Large intestine (tissue), 3 donors: ENCODE measurements around the gene COL5A2. TPM values are rescaled to one million over a fixed set of nuclear protein-coding genes. Genes with fewer than 3 reads are reported as not detected.
A peak's percentile ranks its signal among the peaks of the same experiment; 100 is the strongest.

Experiments
- DNase-seq, 2 donors: peaks; one replicate each; pipeline versions ENCODE4 v3.0.0 to v3.0.0-alpha.2; 2013
- H3K27ac ChIP-seq: one replicate; pipeline ENCODE4 v1.5.1; 2013; ENCODE audit warnings: low read length
- H3K27me3 ChIP-seq: 2 replicates; pipeline ENCODE4 v1.6.1; 2013; ENCODE audit warnings: low read length; ENCODE audit not compliant: control insufficient read depth, insufficient read depth
- H3K36me3 ChIP-seq: 2 replicates; pipeline ENCODE4 v1.6.1; 2013; ENCODE audit warnings: low read length; ENCODE audit not compliant: control insufficient read depth, insufficient read depth
- H3K4me1 ChIP-seq: one replicate; pipeline ENCODE4 v1.6.1; 2013; ENCODE audit warnings: low read length; ENCODE audit not compliant: control insufficient read depth, insufficient read depth
- H3K4me3 ChIP-seq: one replicate; pipeline ENCODE4 v1.5.1; 2013; ENCODE audit warnings: low read length
- H3K9me3 ChIP-seq: one replicate; pipeline ENCODE4 v1.6.1; 2013; ENCODE audit warnings: mild to moderate bottlenecking, low read depth, low read length, moderate library complexity; ENCODE audit not compliant: control insufficient read depth
- WGBS: methylation state at CpG from one replicate; pipeline ENCODE4 v1.1.5; 2013; ENCODE audit warnings: low lambda C conversion rate; ENCODE audit not compliant: insufficient coverage; 5-methylcytosine and 5-hydroxymethylcytosine counted together
- polyA plus RNA-seq: library from polyadenylated mRNA; unstranded; fragments of 120-200 nt; gene quantifications from one replicate; pipeline ENCODE4 v1.2.1, GENCODE V29; 2013

Gene COL5A2
- polyA plus RNA-seq, 1 donor: 80.4 TPM

GRCh38 chr2:189111063-189111715 lies 68.4 kb downstream of the COL5A2 start:
- no peak overlapping the region for H3K4me3 ChIP-seq
- H3K36me3 ChIP-seq: no peaks in the 10 kb centered on the region
- no peaks in the 10 kb centered on the region for H3K9me3 ChIP-seq
- WGBS: 90% methylated on average over 2 of the region's 2 CpGs
- no peak for DNase-seq
- no peaks in the 10 kb centered on the region for H3K27me3 ChIP-seq
- H3K27ac ChIP-seq: no peak overlapping the region
- H3K4me1 ChIP-seq: no peaks in the 10 kb centered on the region

DNA sequence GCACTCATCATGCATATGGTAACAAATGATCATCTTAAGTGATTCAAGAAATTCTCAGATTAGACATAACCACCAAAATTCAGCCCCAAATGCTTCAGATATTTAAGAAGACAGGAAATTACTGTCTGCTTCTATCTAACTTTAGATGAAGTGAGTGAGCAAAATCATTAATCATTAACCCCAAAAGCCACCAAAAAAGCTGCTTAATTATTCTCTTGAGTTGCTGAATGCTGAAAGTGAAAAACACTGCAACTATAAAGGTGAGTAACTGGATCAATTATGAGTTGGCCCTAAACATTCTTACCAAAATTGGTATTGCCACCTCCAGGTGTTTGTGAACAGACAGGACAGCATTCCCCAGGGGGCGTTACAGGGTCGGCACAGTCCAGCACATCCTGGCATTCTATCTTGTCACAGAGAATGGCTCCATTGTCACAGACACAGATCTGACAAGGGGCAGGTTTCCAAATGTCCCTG lies 69.6 kb downstream of the COL5A2 start:
- no peak overlapping the region for H3K27ac ChIP-seq
- no peak for DNase-seq
- no peaks in the 10 kb centered on the region for H3K27me3 ChIP-seq
- no peaks in the 10 kb centered on the region for H3K9me3 ChIP-seq
- WGBS: no CpG with 5 or more reads among the region's 2 CpGs
- no peaks in the 10 kb centered on the region for H3K36me3 ChIP-seq
- no peaks in the 10 kb centered on the region for H3K4me1 ChIP-seq
- no peak overlapping the region for H3K4me3 ChIP-seq

DNA sequence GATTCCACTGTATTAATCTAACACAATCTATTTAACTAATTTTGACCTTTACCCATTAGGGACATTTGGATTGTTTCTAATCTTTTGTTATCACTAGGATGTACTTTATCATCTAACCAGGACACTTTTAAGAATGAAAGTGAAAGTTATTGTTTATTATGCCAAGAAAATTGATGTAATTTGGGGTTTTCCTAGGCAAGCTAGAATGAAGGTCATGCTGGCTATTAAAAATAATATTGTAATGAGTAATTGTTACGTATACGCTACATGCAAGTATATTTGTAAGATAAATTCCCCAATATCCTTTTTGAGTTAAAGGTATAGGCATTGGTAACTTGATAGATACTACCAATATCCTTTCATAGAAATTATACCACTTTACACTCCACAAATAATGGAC lies 74.6 kb downstream of the COL5A2 start:
- Histone ChIP-seq H3K4me3 (no peak overlapping the region), H3K27me3 (no peaks in the 10 kb centered on the region), H3K9me3 (no peaks in the 10 kb centered on the region), H3K4me1 (no peaks in the 10 kb centered on the region), H3K27ac (no peak overlapping the region), H3K36me3 (no peaks in the 10 kb centered on the region)
- DNase-seq: no peak
- 80% methylated on average over 1 of the region's 2 CpGs for WGBS

DNA sequence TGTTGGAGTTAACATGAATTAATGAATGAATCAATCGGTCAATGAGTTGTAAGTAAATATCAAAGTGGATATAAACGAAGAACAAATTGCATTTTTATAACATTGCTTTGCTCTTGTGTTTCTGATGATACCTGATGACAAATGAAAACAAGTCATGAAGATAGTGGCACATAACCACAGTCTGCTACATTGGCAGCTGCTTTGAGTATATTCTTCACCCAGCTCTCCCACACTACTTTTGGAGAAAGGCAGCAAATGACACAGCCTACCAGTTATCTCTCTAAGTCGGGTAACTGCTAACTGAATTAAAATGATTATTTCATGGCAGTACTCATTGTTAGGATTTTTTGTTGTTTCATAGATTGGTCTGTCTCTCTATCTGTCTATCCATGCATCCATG lies 76.8 kb downstream of the COL5A2 start:
- 89% methylated on average over 3 of the region's 3 CpGs for WGBS
- H3K9me3 ChIP-seq: no peaks in the 10 kb centered on the region
- no peak for DNase-seq
- H3K27ac ChIP-seq: no peak overlapping the region
- no peak overlapping the region for H3K4me3 ChIP-seq
- H3K36me3 ChIP-seq: no peaks in the 10 kb centered on the region
- H3K27me3 ChIP-seq: no peaks in the 10 kb centered on the region
- no peaks in the 10 kb centered on the region for H3K4me1 ChIP-seq

DNA sequence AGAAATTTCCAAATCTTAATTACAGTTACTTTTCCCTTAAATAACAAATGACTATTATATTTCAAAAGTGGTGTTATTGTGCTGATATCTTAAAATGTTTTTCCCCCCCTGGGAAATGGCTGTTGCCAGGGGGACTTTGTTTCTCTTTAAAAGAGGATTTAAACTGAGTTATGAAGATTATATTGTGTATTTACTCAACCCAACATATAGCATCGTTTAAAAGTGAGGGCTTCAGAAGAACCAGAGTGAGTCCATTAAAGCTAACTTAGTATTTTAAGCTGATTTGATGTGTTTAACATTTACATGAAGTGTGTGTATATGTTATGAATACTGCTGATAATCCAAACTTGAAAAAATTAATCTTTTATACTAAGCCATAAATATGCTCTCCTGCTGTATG lies 81.6 kb downstream of the COL5A2 start:
- Histone ChIP-seq H3K4me1 (no peaks in the 10 kb centered on the region), H3K27ac (no peak overlapping the region), H3K4me3 (no peak overlapping the region), H3K27me3 (no peaks in the 10 kb centered on the region), H3K36me3 (no peaks in the 10 kb centered on the region), H3K9me3 (no peaks in the 10 kb centered on the region)
- no peak for DNase-seq
- WGBS: no CpG with 5 or more reads among the region's 1 CpG

GRCh38 chr2:189096769-189097447 lies 82.7 kb downstream of the COL5A2 start:
- Histone ChIP-seq H3K4me1 (no peaks in the 10 kb centered on the region), H3K27ac (no peak overlapping the region), H3K36me3 (no peaks in the 10 kb centered on the region), H3K4me3 (no peak overlapping the region), H3K27me3 (no peaks in the 10 kb centered on the region), H3K9me3 (no peaks in the 10 kb centered on the region)
- WGBS: 60% methylated on average over 3 of the region's 4 CpGs
- peak; percentile 57 to 72 for DNase-seq

DNA sequence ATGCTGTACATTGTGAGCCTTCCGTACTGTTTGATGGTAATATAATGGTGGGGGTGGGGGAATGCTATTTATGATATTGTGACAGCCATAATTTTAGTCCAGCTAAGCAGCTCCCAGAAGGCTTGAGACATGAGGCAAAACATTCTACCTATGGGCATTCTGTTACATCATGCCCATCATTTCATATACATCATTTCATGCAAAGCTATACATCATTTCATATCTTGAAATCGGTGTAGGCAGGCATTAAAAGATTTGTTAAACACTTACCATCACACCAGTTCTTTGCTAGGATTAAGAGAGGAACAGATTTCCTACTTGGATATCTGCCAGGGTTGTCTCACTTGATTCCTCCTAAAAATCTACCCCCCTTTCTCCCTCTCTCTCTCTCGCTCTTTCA lies 84.5 kb downstream of the COL5A2 start:
- no peak overlapping the region for H3K27ac ChIP-seq
- no peaks in the 10 kb centered on the region for H3K9me3 ChIP-seq
- no peaks in the 10 kb centered on the region for H3K36me3 ChIP-seq
- no peaks in the 10 kb centered on the region for H3K4me1 ChIP-seq
- no peak for DNase-seq
- 100% methylated on average over 1 of the region's 3 CpGs for WGBS
- no peaks in the 10 kb centered on the region for H3K27me3 ChIP-seq
- H3K4me3 ChIP-seq: no peak overlapping the region

GRCh38 chr2:189092936-189093335 lies 86.6 kb downstream of the COL5A2 start:
- no peak overlapping the region for H3K4me3 ChIP-seq
- no peaks in the 10 kb centered on the region for H3K27me3 ChIP-seq
- H3K4me1 ChIP-seq: no peaks in the 10 kb centered on the region
- H3K36me3 ChIP-seq: no peaks in the 10 kb centered on the region
- H3K9me3 ChIP-seq: no peaks in the 10 kb centered on the region
- DNase-seq: no peak
- WGBS: no CpG with 5 or more reads among the region's 2 CpGs
- H3K27ac ChIP-seq: no peak overlapping the region

- Histone ChIP-seq H3K9me3 (no peaks in the 10 kb centered on the region), H3K27ac (no peak overlapping the region), H3K4me1 (no peaks in the 10 kb centered on the region), H3K36me3 (no peaks in the 10 kb centered on the region), H3K4me3 (no peak overlapping the region), H3K27me3 (no peaks in the 10 kb centered on the region)
- DNase-seq: no peak
- 100% methylated on average over 1 of the region's 1 CpG for WGBS
Measured at GRCh38 chr2:189091253-189091652, 88.3 kb downstream of the COL5A2 start.

- no peak overlapping the region for H3K27ac ChIP-seq
- H3K27me3 ChIP-seq: no peaks in the 10 kb centered on the region
- H3K9me3 ChIP-seq: no peaks in the 10 kb centered on the region
- H3K4me3 ChIP-seq: no peak overlapping the region
- H3K4me1 ChIP-seq: no peaks in the 10 kb centered on the region
- WGBS: 45% methylated on average over 2 of the region's 3 CpGs
- no peak for DNase-seq
- H3K36me3 ChIP-seq: peaks cover 6% of the 10 kb centered on the region
Measured at GRCh38 chr2:189088591-189089205, 90.9 kb downstream of the COL5A2 start.
